Pancreas (tissue), 10 donors: ENCODE results near the gene PCCB. TPM values are rescaled to one million over a fixed set of nuclear protein-coding genes. Genes with fewer than 3 reads are reported as not detected.

ENCODE experiments used
- ATAC-seq, 4 donors: fragments of 200-7000 bp; cut with Tn5 transposase; one replicate each; pipeline versions ENCODE4 v1.8.0 to v1.9.1; 2020; ENCODE audit warnings: mild to moderate bottlenecking in 4 of 4, moderate library complexity in 4 of 4
- DNase-seq, 6 donors: peaks; one replicate each; pipeline ENCODE4 v3.0.0-alpha.2; 2020
- FAIRE-seq: peaks from 2 replicates; lab custom pipeline; 2012; peaks lifted over from hg19 to GRCh38; lab: Jason Lieb, UNC
- H3K27ac ChIP-seq, 4 donors: fragments of 200-600 bp; sonication (generic); 1 replicate in 3 of 4; 2 replicates in 1 of 4; pipeline versions ENCODE4 v1.5.0 to v1.8.0; 2020
- H3K27me3 ChIP-seq, 4 donors: fragments of 200-600 bp; one replicate each; pipeline ENCODE4 v1.8.0; 2021
- H3K36me3 ChIP-seq, 3 donors: fragments of 200-600 bp; sonication (generic) in 1 of 3; one replicate each; pipeline versions ENCODE4 v1.5.0 to v1.8.0; 2020 to 2021
- H3K4me1 ChIP-seq, 3 donors: fragments of 200-600 bp; one replicate each; pipeline ENCODE4 v1.8.0; 2021
- H3K4me3 ChIP-seq, 4 donors: fragments of 200-600 bp; sonication (generic) in 2 of 4; one replicate each; pipeline versions ENCODE4 v1.5.0 to v1.8.0; 2020 to 2021
- H3K9me3 ChIP-seq, 4 donors: fragments of 200-600 bp; one replicate each; pipeline ENCODE4 v1.8.0; 2021
- WGBS, 2 donors: extraction: QIAGEN DNeasy Blood & Tissue Kit; methylation state at CpG; one replicate each; pipeline ENCODE4 v1.1.7; 2013; 5-methylcytosine and 5-hydroxymethylcytosine counted together
- intact Hi-C, 3 donors: fragments of 100-400 bp; cut with DNase I; formaldehyde crosslinking; loops; one replicate each; pipeline versions ENCODE4 v1.11.1 to v1.14.2; 2022
- polyA plus RNA-seq, 2 donors: library from polyadenylated mRNA; stranded (reverse); fragments of 200-250 nt; gene quantifications; one replicate each; pipeline ENCODE4 v1.2.3, GENCODE V29; 2013
- total RNA-seq, 6 donors: library from RNA; stranded (reverse); fragmentation: NEBNext Ultra II Directional in 4 of 6; extraction: Animal tissue kit (Norgen Biotek cat#: 25700) in 4 of 6; gene quantifications; one replicate each; pipeline versions ENCODE4 v1.2.1 to v1.2.4, GENCODE V29; 2021 to 2023
- TF ChIP-seq, protein P1 (sequence below), 4 donors: fragments of 200-600 bp; sonication (generic) in 3 of 4; IDR thresholded peaks; one replicate each; pipeline versions ENCODE4 v1.5.0 to v1.8.0; 2021; ENCODE audit warnings: antibody characterized with exemption in 4 of 4
- donor health status: healthy with polysubstance abuse.
- donor health status: DM: no; HTN: no; CAD: no; lungs with moderate emphysema.
- donor health status: DM: no; HTN: no; CAD: no.
- donor health status: control.
- donor health status: control.
- donor health status: Bipolar disorder and iron deficiency.
- donor health status: DM: yes; HTN: yes; CAD: no.
- donor health status: DM: no; HTN: no; CAD: no.
- donor health status: DM: no; HTN: no; CAD: no.
- donor health status: DM: yes; HTN: yes; CAD: no.

Gene PCCB
- total and polyA plus RNA-seq, 8 donors: 8.9 to 24.9 (median 14.7) TPM

DNA sequence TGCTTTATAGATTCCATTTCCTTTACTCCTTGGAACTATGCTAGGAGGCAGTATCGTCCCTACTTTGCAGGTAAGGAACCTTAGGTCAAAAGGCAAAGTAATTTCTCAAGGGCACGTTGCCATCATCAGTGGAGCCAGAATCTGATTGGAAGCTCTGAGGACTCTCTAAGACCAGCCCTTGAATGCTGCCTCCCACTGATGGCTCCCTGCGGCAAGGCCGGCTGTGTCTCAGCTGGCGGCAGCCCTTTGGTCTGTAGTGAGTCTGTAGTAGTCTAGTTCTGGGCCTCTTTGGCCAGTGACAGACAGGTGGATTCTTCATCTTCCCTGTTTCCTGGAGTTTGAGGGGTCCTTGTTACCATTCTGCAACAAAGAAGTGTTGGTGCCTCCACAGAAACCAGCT is 76.2 kb downstream of the PCCB start:
- ATAC-seq (no peak), FAIRE-seq (no peak), DNase-seq (no peak)
- intact Hi-C loops: no loop called here
- Histone ChIP-seq H3K27me3 (no peaks in the 10 kb centered on the region), H3K36me3 (peaks cover 0 to 12% (median 0%) of the 10 kb centered on the region in 3 donors), H3K4me3 (no peak overlapping the region), H3K9me3 (no peaks in the 10 kb centered on the region), H3K27ac (no peak overlapping the region), H3K4me1 (no peaks in the 10 kb centered on the region)
- TF ChIP-seq, protein P1, sequence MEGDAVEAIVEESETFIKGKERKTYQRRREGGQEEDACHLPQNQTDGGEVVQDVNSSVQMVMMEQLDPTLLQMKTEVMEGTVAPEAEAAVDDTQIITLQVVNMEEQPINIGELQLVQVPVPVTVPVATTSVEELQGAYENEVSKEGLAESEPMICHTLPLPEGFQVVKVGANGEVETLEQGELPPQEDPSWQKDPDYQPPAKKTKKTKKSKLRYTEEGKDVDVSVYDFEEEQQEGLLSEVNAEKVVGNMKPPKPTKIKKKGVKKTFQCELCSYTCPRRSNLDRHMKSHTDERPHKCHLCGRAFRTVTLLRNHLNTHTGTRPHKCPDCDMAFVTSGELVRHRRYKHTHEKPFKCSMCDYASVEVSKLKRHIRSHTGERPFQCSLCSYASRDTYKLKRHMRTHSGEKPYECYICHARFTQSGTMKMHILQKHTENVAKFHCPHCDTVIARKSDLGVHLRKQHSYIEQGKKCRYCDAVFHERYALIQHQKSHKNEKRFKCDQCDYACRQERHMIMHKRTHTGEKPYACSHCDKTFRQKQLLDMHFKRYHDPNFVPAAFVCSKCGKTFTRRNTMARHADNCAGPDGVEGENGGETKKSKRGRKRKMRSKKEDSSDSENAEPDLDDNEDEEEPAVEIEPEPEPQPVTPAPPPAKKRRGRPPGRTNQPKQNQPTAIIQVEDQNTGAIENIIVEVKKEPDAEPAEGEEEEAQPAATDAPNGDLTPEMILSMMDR (IDR thresholded peaks at IDR 0.05): no peak
- 96% methylated on average over 5 of the region's 5 CpGs for WGBS, 2 donors

DNA sequence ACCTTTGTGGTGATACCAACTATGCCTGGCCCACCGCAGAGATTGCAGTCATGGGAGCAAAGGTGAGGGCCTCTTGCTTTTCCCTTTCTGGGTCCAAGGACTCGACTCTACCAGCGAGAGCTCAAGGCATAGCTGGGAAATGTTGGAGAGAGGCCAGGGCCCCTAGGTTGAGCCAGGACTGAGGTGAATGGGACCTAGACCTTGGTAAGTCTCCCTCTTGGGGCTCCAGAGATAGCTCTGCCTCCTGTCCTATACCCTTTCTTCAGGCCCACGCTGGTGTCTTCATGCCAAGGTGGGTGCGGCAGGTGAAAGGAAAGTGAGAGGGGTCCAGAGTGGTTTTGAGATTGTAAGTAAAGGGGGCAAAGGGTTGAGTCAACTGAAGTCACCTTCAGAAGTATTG is 77.5 kb downstream of the PCCB start:
- Histone ChIP-seq H3K27ac (no peak overlapping the region), H3K36me3 (peaks cover 0 to 12% (median 0%) of the 10 kb centered on the region in 3 donors), H3K9me3 (no peaks in the 10 kb centered on the region), H3K27me3 (no peaks in the 10 kb centered on the region), H3K4me3 (no peak overlapping the region), H3K4me1 (no peaks in the 10 kb centered on the region)
- WGBS, 2 donors: 94 to 99% methylated on average over 5 of the region's 5 CpGs
- no peak for ATAC-seq
- no peak for FAIRE-seq
- intact Hi-C loops: no loop called here
- TF ChIP-seq, protein P1 (IDR thresholded peaks at IDR 0.05): no peak
- no peak for DNase-seq

- FAIRE-seq (no peak), ATAC-seq (no peak), DNase-seq (no peak)
- H3K9me3 ChIP-seq: no peaks in the 10 kb centered on the region
- H3K4me1 ChIP-seq: no peaks in the 10 kb centered on the region
- TF ChIP-seq, protein P1 (IDR thresholded peaks at IDR 0.05): no peak
- H3K27ac ChIP-seq: no peak overlapping the region
- H3K36me3 ChIP-seq: peaks cover 0 to 8% (median 0%) of the 10 kb centered on the region in 3 donors
- 59 to 60% methylated on average over 5 of the region's 5 CpGs for WGBS, 2 donors
- H3K27me3 ChIP-seq: no peaks in the 10 kb centered on the region
- no peak overlapping the region for H3K4me3 ChIP-seq
- intact Hi-C loops: no loop called here
Observed at GRCh38 chr3:136329593-136329992, 79.5 kb downstream of the PCCB start.

DNA sequence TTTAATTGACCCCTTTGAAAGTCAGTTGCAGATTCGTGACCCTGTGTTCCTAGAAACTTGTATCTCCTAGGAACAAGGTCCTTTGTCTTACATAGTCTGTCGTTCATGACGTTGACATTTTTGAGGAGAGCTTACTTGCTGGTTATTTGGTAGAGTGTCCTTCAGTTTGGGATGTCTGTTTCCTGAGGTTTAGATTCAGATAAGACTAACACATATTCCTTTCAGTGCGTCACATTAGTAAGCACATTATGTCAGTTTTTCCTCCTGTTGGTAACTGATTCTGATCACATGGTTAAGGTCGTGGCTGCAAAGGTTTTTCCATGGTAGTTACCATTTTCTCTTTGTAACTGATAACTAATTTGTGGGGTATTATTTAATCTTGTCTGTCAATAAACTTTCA is 80.8 kb downstream of the PCCB start:
- DNase-seq (no peak), ATAC-seq (no peak), FAIRE-seq (no peak)
- TF ChIP-seq, protein P1 (IDR thresholded peaks at IDR 0.05): no peak
- 82 to 91% methylated on average over 5 of the region's 5 CpGs for WGBS, 2 donors
- Histone ChIP-seq H3K4me3 (no peak overlapping the region), H3K4me1 (no peaks in the 10 kb centered on the region), H3K9me3 (no peaks in the 10 kb centered on the region), H3K27me3 (no peaks in the 10 kb centered on the region), H3K36me3 (peaks cover 0 to 8% (median 0%) of the 10 kb centered on the region in 3 donors), H3K27ac (no peak overlapping the region)
- intact Hi-C loops: no loop called here

- WGBS, 2 donors: 74 to 79% methylated on average over 1 of the region's 1 CpG
- intact Hi-C loops: no loop called here
- peaks cover 0 to 4% (median 3%) of the 10 kb centered on the region in 3 donors for H3K36me3 ChIP-seq
- no peaks in the 10 kb centered on the region for H3K4me1 ChIP-seq
- FAIRE-seq (no peak), DNase-seq (no peak), ATAC-seq (no peak)
- no peaks in the 10 kb centered on the region for H3K9me3 ChIP-seq
- no peak overlapping the region for H3K4me3 ChIP-seq
- TF ChIP-seq, protein P1 (IDR thresholded peaks at IDR 0.05): no peak
- H3K27me3 ChIP-seq: no peaks in the 10 kb centered on the region
- no peak overlapping the region for H3K27ac ChIP-seq
Observed at GRCh38 chr3:136332302-136332701, 82.2 kb downstream of the PCCB start.
